Adrenal gland (tissue), 5 donors: ENCODE data around the gene VSTM2B.

Experiments used
- CTCF ChIP-seq, 6 experiments: fragments of 450-650 bp in 4 of 6; fragments of 200-600 bp in 2 of 6; sonication (generic) in 1 of 6; IDR thresholded peaks; 1 replicate in 5 of 6; 2 replicates in 1 of 6; pipeline versions ENCODE4 v1.5.1 to v1.8.0; 2016 to 2021; ENCODE audit warnings: antibody characterized with exemption in 6 of 6, mild to moderate bottlenecking in 2 of 6, moderate library complexity in 1 of 6
- POLR2A ChIP-seq, 2 donors: fragments of 450-650 bp; IDR thresholded peaks; one replicate each; pipeline ENCODE4 v1.6.1; 2017; ENCODE audit warnings: antibody characterized with exemption in 2 of 2, mild to moderate bottlenecking in 2 of 2, moderate library complexity in 1 of 2
- donor health status: DM: no; HTN: no; CAD: no.

- no peak for TF ChIP-seq CTCF (IDR thresholded peaks at IDR 0.05)
- no peak for TF ChIP-seq POLR2A (IDR thresholded peaks at IDR 0.05)
Observed at GRCh38 chr19:29547981-29548380, 22.2 kb downstream of the VSTM2B start.
